T-helper 22 cell (primary cell): ENCODE results near the gene KCNAB3.
"Not testable (repeated sequence)": the region's sequence is repeated elsewhere in the genome, so short reads cannot be mapped to it uniquely, and the experiment has no call there.

ENCODE experiments used
- DNase-seq: peaks from one replicate; pipeline ENCODE4 v3.0.0-alpha.2; 2020; ENCODE audit warnings: low read depth

Gene KCNAB3

DNA sequence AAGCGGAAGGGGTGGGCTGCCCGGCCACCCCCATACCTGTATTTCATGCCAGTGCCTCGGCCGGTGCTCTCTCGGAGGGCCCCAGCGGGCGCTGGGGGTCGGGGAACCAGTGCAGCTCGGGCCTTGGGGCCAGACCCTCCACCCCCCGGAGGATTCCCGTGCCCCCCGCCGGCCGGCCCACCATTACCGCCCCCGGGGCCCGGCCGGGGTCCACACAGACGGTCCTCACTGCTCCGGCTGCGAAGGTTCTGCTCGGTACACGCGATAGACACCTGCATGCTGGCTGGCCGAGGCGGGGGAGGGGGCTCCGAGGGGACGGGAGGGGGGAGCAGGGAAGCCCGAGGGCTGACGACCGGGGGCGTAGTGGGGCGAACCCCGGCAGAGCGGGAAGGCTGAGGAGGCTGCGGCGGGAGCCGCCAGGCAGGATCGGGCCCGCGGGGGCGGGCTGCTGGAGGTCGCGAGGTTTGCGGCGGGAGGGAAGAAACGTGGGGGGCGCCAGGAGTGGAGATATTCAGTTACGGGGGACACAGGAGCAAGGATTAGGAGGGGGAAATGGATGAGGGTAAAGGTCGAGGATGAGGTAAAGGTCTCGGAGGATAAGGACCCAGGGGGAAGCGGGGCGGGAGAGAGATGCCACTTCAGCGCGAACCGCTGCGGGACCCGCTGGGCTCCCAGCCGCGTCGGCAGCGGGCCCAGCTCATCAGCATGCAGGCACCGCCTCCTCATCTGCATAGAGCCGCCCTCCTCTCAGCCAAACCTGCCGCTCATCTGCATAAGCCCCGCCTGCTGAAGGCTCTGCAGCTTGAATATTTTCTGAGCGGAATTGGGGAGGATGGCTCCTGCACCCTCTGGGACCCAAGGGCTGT lies at the start of gene KCNAB3:
TSS of gene KCNAB3 (minus strand) at position 699 of the 866 bp plus-strand sequence. CDS start at position 278, 421 bp downstream.
- DNase-seq, result peak; percentile 61

DNA sequence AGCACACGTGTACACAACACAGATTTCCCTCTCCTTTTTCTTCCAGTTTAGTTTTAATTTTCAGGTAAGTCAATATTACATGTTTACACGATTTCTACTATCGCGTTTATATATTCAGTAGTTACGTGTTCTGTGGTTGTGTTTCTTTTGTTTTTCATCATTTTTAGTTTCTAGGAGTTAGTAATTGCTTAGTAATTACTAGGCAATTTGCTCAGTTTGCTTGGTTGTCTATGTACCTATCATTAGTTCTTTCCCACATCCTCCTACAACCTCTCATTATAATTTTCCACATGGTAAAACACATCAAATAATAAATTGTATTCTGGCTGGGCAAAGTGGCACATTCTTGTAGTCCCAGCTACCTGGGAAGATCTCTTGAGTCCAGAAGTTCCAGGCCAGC lies 48.1 kb upstream of the KCNAB3 start:
- DNase-seq, result no peak

- no peak for DNase-seq
Measured at GRCh38 chr17:7977039-7977438, 47.4 kb upstream of the KCNAB3 start.

GRCh38 chr17:7974638-7975131 lies 45.0 kb upstream of the KCNAB3 start:
- DNase-seq, result no peak

DNA sequence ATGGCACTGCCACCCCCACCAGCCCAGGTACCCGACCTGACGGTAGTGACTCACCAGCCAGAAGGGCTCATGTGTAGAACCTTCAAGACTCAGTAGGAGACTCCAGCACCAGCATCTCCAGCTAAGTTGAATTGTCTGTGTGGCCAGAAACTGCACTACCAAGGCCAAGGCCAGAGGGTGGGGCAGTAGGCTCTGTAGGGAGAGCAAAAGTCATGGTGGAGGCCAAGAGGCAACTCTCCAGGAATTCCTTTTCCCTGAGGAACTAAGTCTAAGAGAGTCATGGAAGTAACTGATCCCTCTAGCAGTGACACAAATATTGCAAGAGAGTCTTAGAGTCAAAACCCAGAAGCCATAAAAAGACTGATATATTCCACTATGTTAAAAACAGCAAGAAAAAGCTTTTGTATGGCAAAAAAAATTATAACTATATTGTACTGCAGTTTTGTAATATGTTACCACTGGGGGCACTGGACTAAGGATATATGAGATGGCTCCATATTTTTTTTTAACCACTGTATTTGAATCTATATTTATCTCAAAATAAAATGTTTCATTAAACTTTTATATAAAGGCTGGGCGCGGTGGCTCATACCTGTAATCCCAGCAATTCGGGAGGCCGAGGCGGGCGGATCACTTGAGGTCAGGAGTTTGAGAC lies 42.6 kb upstream of the KCNAB3 start:
- no peak for DNase-seq

DNA sequence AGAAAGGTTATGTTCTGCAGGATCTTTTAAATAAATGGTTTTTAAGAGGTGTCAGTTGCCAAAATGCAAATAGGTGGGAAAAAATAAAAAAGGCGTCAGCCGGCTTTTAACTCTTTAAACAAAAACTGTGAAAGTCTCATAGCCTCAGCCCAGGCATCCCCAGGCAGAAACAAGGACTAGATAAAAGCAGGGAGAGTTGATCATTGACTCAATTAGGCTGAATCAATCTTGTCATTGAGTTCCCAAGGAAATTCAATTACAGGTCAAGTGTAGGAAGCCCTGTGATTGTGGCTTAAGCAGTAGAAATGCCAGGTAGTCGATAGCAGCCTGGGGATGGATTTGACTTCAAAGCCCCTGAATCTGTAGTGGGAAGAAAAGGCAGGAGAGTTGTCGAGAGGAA lies 42.0 kb upstream of the KCNAB3 start:
- no peak for DNase-seq

- no peak for DNase-seq
Measured at GRCh38 chr17:7969433-7969832, 39.8 kb upstream of the KCNAB3 start.

GRCh38 chr17:7967751-7968150 lies 38.1 kb upstream of the KCNAB3 start:
- DNase-seq, result no peak

GRCh38 chr17:7961421-7961820 lies 31.8 kb upstream of the KCNAB3 start:
- no peak for DNase-seq

DNA sequence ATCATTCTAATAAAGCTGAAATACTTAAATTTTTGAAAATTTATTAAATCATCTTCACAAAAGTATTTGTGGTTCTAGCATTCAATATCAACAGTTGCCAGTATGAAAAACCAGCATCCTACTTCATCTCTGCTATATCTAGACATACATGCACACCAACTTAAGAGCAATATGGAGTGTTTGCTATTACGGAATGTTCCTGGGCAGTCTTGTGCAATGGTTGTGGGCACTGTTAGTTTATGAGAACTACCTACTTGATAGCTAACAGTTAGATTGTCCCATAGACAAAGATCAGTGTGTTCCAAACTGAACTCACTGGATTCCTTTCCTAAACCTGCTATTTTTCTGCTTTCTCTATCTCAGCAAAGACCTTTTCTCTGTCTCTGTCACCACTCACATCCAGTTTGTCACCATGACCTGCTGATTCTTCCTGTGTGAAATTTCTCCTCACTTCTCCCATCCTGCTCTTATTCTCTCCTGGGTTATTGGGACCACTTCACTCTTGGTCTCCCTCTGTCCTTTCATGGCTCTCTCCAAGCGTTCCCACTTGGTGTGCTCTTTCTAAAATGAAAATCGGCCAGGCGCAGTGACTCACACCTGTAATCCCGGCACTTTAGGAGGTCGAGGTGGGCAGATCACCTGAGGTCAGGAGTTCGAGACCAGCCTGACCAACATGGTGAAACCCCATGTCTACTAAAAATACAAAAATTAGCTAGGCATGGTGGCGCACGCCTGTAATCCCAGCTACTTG lies 30.0 kb upstream of the KCNAB3 start:
- DNase-seq, result no peak

DNA sequence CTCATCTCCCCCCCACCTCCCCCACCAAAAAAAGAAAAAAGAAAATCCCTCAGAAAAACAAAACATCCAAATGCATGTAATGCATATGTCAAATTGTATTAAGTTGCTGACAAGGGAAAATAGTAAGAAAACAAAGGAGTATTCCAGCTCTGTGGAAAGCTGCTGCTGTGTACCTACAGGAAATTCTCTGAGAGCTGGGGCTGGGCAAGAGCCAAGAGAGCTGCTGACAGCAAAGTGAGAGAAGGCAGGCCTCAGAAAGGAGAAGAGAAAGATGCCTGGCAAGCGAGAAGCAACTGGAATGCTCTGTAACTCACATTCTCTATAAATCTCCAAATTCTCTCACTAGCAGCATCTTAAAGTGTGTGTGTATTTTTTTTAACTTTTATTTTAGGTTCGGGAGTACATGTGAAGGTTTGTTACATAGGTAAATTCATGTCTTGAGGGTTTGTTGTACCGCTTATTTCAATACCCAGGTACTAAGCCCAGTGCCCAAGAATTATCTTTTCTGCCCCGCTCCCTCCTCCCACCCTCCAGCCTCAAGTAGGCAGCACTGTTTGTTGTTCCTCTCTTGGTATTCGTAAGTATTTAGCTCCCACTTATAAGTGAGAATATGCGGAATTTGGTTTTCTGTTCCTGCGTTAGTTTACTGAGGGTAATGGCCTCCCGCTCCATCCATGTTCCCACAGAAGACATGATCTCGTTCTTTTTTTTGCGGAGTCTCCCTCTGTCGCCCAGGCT lies 26.7 kb upstream of the KCNAB3 start:
- no peak for DNase-seq

DNA sequence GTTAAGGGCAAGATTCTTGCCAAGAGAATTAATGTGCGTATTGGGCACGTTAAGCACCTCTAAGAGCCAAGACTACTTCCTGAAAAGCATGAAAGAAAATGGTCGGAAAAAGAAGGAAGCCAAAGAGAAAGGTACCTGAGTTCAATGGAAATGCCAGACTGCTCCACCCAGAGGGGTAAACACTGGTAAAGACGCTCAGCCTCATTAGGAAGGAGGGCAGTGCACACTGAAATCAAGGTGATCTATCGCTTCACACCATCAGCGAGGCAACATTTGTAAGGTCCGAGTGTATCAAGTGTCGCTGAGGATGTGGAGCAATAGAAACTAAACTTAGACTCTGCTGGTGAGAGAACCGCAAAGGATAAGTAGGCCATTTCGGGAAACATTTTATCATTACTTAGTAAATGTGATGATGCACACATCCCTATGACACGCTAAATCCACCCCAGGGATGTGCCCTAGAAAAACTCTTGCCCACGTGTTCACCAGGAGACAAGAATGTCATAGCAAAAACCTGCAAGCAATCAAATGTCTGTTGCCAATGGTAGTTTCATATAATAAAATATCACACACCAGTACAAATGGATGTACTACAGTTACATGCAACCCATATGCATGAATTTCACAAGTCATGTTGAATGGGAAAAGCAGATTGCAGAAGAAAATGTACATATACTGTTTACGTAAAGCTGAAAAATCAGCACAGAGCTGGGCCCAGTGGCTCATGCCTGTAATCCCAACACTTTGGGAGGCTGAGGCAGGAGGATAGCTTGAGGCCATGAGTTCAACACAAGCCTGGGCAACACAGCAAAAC lies 26.0 kb upstream of the KCNAB3 start:
- no peak for DNase-seq

DNA sequence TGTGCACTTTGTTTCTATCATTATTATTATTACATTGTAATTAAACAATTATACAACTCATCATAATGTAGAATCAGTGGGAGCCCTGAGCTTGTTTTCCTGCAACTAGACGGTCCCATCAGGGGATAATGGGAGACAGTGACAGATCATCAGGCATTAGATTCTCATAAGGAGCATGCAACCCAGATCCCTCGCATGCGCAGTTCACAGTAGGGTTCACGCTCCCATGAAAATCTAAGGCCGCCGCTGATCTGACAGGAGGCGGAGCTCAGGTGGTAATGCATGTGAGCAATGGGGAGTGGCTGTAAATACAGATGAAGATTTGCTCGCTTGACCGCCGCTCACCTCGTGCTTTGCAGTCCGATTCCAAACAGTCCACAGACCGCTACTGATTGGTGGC lies 23.6 kb upstream of the KCNAB3 start:
- DNase-seq, result not testable (repeated sequence)

GRCh38 chr17:7951143-7951792 lies 21.6 kb upstream of the KCNAB3 start:
- DNase-seq, result no peak

- no peak for DNase-seq
Measured at GRCh38 chr17:7950578-7950977, 20.9 kb upstream of the KCNAB3 start.

DNA sequence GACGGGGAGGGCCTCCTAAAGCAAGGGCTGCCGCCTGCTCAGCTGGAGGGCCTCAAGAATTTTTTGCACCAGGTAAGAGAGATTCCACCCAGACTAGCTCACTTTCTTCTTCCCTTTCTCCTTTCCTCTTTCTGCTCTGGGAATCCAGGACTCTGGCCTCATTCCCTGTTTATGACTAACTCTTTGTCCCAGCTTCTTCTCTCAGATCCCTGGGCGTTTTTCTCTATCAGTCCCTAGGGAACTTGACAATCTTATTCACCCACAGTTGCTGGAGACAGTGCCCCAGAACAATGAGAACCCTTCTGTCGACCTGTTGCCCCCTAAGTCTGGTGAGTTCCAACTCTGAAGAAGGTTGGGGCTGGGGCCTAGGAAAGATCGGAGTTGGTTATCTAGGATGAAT lies 18.0 kb upstream of the KCNAB3 start:
- DNase-seq, result no peak

DNA sequence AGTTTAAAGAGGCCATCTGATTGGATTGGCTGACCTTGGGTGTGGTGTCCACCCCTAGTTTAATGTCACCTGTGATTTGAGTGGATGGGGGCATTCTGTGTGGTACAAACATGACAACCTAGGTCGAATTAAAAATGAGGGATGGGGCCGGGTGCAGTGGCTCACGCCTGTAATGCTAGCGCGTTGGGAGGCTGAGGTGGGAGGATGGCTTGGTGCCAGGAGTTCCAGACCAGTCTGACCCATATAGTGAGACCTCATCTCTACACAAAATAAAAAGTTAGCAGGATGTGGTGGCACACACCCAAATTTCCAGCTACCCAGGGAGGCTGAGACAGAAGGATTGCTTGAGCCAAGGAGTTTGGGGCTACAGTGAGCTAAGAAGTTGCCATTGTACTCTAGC lies 16.8 kb upstream of the KCNAB3 start:
- no peak for DNase-seq

DNA sequence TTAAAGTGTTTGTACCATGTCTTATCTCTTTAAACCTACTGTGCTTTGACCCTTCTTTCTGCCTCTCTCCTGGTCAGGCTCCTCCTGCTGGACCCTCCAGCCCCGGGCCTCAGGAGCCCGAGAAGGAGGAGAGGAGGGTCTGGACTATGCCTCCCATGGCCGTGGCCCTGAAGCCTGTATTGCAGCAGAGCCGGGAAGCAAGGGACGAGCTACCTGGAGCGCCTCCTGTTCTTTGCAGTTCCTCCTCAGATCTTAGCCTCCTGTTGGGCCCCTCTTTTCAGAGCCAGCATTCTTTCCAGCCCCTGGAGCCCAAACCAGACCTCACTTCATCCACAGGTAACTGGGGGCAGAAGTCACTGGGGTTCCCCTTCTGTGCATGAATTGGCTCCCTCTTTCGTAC lies 16.0 kb upstream of the KCNAB3 start:
- DNase-seq, result no peak

- DNase-seq, result no peak
Measured at GRCh38 chr17:7944326-7944725, 14.7 kb upstream of the KCNAB3 start.

DNA sequence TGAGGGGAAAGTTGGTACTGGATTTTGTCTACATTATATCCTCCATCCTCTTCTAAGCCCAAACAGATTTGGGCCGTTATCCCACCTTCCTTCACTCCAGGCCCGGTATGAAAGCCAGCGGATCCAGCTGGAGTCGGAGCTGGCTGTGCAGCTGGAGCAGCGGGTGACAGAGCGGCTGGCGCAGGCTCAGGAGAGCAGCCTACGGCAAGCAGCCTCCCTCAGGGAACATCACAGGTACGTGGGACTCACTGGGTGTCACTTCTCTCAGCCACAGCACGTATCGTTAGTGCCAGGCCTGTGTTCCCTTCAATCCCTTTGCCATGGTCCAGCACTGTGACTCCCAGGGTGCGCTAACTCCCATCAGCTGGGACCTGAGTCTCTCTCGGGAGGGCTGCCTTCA lies 13.6 kb upstream of the KCNAB3 start:
- no peak for DNase-seq

DNA sequence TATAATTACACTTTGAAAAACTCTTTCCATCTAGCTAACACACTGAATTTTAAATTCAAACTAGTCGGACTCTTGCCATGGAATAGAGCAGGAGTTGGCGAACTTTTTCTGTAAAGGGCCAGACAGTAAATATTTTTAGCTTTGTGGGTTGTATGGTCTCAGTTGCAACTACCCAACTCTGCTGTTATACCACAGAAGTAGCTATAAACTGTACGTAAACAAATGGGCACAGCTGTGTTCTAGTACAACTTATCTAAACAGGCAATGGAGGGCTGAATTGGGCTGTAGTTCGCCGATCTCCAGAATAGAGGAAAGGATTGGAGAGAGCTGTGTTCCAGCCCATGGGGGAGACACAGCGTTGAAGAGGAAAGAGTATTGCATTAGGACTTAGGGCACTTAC lies 11.1 kb upstream of the KCNAB3 start:
- DNase-seq, result no peak
